GM10847 (cell line): Measurements from ENCODE around the gene STON1.

Source experiments
- POLR2A ChIP-seq: IDR thresholded peaks from 2 replicates; pipeline ENCODE4 v1.6.1; 2011; ENCODE audit not compliant: insufficient read length; ENCODE audit errors: extremely low read depth

Gene STON1

GRCh38 chr2:48587560-48587959, 57.6 kb downstream of the STON1 start:
- no peak for TF ChIP-seq POLR2A

- no peak for TF ChIP-seq POLR2A
These were observed 58.0 kb downstream of the STON1 start for GRCh38 chr2:48587961-48588360.

- TF ChIP-seq POLR2A: no peak
These were observed 58.8 kb downstream of the STON1 start for GRCh38 chr2:48588745-48589144.

GRCh38 chr2:48589170-48589767, 59.3 kb downstream of the STON1 start:
- no peak for TF ChIP-seq POLR2A

DNA sequence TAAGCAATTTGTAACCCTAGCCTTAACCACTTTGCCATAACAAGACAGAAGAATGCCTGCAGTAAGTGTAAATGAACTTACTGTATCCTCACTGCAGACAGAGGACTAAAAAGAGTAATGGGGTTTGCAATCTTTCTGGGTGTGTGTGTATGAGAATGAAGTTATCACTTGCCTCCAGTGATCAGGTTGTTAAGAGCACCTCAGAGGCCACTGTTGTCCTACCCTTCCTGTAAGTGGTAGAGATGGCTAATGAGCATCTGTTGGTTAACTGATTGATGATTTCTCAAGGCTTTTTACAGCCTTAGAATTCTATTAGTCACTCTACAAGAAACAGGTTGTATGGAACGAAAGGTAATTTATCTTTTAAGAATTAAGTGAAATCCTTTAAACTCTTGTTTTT, 60.1 kb downstream of the STON1 start:
- TF ChIP-seq POLR2A: no peak

DNA sequence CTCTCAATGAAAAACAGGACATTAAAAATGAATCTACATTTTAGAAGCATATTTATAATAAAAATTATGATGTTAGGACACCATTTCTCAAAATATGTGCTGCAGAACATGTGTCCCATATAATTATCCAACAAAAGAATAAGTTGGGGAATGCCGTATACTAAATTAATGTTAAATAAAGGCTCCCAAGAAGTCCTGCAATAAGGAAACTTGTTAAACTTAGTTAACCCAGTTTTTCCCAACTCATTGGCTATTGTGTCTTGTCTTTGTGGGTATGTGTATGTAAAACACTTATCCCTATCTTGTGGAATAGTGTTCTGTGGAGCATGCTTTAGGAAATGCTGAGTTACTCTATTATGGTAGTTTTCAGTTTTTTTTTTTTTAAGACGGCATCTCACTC, 62.1 kb downstream of the STON1 start:
- TF ChIP-seq POLR2A: no peak

GRCh38 chr2:48597492-48597891, 67.5 kb downstream of the STON1 start:
- no peak for TF ChIP-seq POLR2A

DNA sequence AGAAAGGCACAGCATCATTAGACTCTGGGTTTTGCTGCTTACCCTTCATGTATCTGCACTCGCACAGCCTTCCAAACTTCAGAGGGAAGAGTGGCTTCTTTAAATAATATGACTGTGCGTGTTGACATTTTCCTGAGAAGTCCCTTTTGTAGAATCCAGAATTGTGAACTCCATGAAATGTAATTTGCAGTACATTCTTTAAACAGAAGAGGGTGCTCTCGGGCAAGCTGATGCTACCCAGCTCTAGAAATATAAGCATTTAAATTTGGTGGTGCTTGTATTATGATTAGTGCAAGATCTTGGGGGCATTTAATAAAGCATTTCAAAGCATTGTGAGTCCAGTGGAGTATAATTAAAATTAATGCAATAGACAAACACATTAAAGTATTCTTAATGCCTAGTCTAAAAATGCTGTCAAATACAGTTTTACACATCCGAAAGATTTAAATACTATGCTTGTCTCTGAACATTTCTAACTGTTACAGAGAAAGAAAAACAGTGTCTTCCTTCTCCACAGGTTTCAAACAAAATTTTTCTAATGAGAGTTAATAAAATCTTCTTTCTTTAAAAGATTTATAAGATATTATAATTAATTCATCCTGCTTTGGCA, 70.4 kb downstream of the STON1 start:
- no peak for TF ChIP-seq POLR2A

- TF ChIP-seq POLR2A: no peak
These were observed 71.0 kb downstream of the STON1 start for GRCh38 chr2:48600917-48601316.

- no peak for TF ChIP-seq POLR2A
These were observed 71.4 kb downstream of the STON1 start for GRCh38 chr2:48601349-48601748.

DNA sequence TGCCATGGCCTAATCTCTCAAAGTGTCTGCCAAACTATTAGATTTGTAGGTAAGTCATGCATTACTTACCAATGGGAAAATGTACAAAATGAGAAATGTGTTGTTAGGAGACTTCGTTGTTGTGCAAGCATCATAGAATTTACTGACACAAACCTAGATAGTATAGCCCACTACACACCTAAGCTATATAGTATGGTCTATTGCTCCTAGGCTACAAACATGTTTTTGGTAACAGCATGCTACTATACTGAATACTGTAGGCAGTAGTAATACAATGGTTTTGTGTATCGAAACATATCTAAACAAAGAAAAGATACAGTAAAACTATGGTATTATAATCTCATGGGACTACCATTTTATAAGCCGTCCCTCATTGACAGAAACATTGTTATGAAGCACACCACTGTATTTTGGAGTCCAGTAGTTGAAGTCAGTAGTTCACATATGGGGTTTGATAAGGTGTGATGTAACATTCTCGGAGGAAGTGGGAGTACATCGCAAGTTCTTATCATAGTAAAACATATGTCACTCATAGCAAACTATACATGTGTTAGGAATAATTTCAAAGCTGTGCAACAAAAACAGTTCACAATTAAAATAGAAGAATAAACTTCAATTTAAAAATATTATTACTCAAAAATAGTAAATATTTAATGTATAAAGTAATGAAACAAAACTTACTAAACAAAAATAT, 75.7 kb downstream of the STON1 start:
- TF ChIP-seq POLR2A: no peak

- no peak for TF ChIP-seq POLR2A
These were observed 77.5 kb downstream of the STON1 start for GRCh38 chr2:48607307-48608014.

DNA sequence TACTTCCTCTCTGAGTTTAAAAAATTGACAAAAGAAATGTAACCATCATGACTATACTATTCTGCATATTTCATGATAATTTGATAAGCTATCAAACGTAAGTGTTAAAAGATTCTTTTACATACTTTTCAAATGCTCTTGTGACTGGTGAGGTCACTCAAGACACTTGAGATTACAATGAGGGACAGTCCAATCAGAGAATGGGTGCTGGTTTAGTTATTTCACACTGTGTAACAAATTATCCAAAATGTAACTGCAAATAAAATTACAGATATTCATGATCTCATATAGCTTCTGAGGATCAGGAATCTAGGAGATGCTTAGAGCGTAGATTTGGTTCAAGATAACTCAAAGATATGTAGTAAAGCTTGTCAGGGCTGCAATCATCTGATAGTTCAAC, 83.3 kb downstream of the STON1 start:
- no peak for TF ChIP-seq POLR2A

DNA sequence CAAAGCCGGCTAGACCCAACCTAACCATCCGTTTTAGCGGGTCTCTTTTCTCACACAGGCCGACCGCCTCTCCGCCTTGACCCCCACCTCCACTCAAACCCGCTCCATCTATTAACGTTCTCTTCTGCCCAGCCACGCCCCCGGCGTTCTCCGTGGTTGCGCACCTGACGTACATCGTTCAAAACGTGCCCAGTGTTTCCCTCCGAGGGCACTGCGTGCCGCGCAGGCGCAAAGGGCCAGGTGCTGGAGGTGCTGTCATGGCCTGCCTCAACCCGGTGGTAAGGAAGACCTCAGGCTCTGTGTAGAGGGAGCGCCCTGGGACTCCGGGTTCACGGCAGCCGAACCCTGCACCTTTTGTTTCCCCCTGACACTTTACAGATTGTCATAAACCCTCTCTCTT, 87.7 kb downstream of the STON1 start, which contains the start of gene GTF2A1L:
Gene GTF2A1L (plus strand): TSS at position 239 of the 400 bp plus-strand sequence. CDS start 19 bp downstream, at position 258.
- no peak for TF ChIP-seq POLR2A

DNA sequence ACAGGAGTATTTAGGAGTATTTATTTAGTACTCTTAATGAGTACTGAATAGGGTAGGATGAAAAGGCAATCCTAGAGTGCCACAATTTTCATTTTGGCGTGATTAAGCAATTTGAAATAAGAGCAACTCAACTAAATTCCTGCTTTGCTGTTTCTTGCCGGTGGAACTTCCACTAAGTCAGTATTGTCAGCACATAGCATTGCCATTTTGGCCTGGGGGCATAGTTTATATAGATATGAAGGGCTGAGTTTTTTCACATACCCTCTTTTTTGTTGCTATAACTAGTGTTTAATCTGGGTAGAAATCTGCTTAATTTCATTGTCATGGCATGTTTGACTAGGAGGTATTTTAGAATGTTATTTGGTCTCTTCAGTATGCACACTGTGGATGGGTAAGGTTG, 89.6 kb downstream of the STON1 start:
- TF ChIP-seq POLR2A: no peak

- no peak for TF ChIP-seq POLR2A
These were observed 90.7 kb downstream of the STON1 start for GRCh38 chr2:48620604-48621003.

DNA sequence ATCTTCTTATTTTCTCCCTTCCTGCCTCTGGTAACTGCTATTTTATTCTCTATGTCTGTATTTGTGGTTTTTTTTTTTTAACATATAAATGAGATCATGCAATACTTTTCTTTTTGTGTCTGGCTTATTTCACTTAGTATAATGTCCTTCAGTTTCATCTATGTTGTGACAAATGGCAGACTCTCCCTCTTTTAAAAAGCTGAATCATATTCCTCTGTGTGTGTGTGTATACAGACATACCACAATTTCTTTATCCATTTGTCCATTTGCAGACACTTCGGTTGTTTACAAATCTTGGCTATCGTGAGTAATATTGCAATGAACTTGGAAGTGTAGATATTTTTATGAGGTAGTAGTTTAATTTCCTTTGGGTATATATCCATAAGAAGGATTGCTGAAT, 94.7 kb downstream of the STON1 start:
- TF ChIP-seq POLR2A: no peak

GRCh38 chr2:48626047-48626446, 96.1 kb downstream of the STON1 start:
- no peak for TF ChIP-seq POLR2A
